Measurements from ENCODE around the gene RTBDN. TPM values are rescaled to one million over a fixed set of nuclear protein-coding genes. Genes with fewer than 3 reads are reported as not detected.

The RTBDN gene
- total and polyA plus RNA-seq, 2 of the 8 experiments (the other 6 are each of a cell fraction or from before 2014, with no cell fraction given), result 4.0 to 4.8 TPM

DNA sequence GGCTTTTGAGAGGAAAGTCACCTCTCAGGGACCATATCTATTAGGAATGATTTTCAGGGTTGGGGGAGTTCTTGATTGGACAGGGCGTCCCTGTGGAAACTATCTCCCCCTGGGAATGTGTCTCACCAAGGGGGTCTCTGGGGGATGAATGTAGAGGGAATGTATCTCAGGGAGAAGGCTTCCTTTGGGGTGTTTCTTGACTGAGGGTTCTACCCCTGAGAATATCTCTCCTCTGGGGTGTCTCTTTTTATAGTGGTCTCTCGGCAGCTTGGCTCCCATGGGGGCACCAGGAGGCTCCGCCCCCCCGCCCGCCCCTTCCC is 1.0 kb downstream of the RTBDN start:
- H3K9me3 ChIP-seq (ENCODE audit: insufficient read depth in 2 of 2, low read depth in 1 of 2, low read length in 1 of 2), result no peaks in the 10 kb centered on the region
- peak overlapping the region; percentile 7 to 50 (median 14); a peak in 4 of 8 replicates for H3K4me3 ChIP-seq (ENCODE audit: extremely low read depth in 1 of 4, insufficient read depth in 2 of 4, low read depth in 3 of 4, low read length in 4 of 4)
- CTCF ChIA-PET (ENCODE audit: partially characterized antibody), result interaction anchor here (1.2 to 2.7 kb wide), 2 partner anchors 15 to 38 kb away, joined by 3 to 11 read pairs; no protein-coding TSS in a partner anchor
- peak overlapping the region; percentile 73 to 88 for H3K4me2 ChIP-seq (ENCODE audit: insufficient read depth in 1 of 2, low read depth in 2 of 2, low read length in 2 of 2)
- H3K4ac ChIP-seq (replicated peaks; ENCODE audit: insufficient read length, low read depth, low read length), result no peak overlapping the region
- no peak overlapping the region for H2AK5ac ChIP-seq (ENCODE audit: low read depth, low read length)
- H2BK12ac ChIP-seq (ENCODE audit: low read depth, low read length), result no peak overlapping the region
- H3K18ac ChIP-seq (ENCODE audit: extremely low read depth, low read length), result no peak overlapping the region
- no peak overlapping the region for H2BK5ac ChIP-seq (ENCODE audit: low read depth, low read length)
- H3K9ac ChIP-seq (replicated peaks in 1 of 4; ENCODE audit: extremely low read depth in 1 of 4, low read depth in 3 of 4, low read length in 3 of 4), result no peak overlapping the region
- no peak overlapping the region for H3K27ac ChIP-seq (ENCODE audit: low read depth, low read length)
- H3K79me1 ChIP-seq (ENCODE audit: low read depth, low read length), result no peaks in the 10 kb centered on the region
- no peaks in the 10 kb centered on the region for H3K79me2 ChIP-seq (ENCODE audit: control insufficient read depth in 1 of 2, insufficient read depth in 2 of 2, low read length in 2 of 2)
- no peak overlapping the region for H3K23ac ChIP-seq (ENCODE audit: insufficient read length)
- FAIRE-seq (no peak), DNase-seq (ENCODE audit: low read depth in 1 of 2, low spot score in 2 of 2) (peak in 1 of 2 experiments; percentile 63)
- no peak overlapping the region for H2BK20ac ChIP-seq (ENCODE audit: low read length)
- WGBS, 2 experiments (ENCODE audit: extremely low coverage in 1 of 2, insufficient coverage in 1 of 2, insufficient read length in 1 of 2, insufficient replicate concordance in 2 of 2, low coverage in 1 of 2, low lambda C conversion rate in 2 of 2, missing lambda C conversion rate in 1 of 2), result 3% methylated on average over 5 of the region's 5 CpGs; no CpG with 5 or more reads in 1 of the 2 experiments
- no peaks in the 10 kb centered on the region for H3K36me3 ChIP-seq (ENCODE audit: control insufficient read depth in 2 of 4, insufficient read depth in 4 of 4, low read length in 3 of 4)
- POLR2A ChIA-PET (ENCODE audit: partially characterized antibody), result interaction anchor here (1.1 to 1.8 kb wide), 4 partner anchors 8 to 52 kb away, joined by 3 to 13 read pairs (median 4); partner anchors contain the start of gene DNASE2
- no peak overlapping the region for H4K91ac ChIP-seq (replicated peaks; ENCODE audit: insufficient read length, low read length)
- H2AFZ ChIP-seq (ENCODE audit: low read length), result no peak overlapping the region
- peaks cover 0 to 13% (median 9%) of the 10 kb centered on the region in 4 experiments; a peak in 5 of 7 replicates for H3K27me3 ChIP-seq (replicated peaks in 1 of 4; ENCODE audit: control insufficient read depth in 3 of 4, extremely low read depth in 1 of 4, insufficient read depth in 3 of 4, low read length in 3 of 4)
- H3K23me2 ChIP-seq (ENCODE audit: low read depth, low read length), result peaks cover 19% of the 10 kb centered on the region
- H2BK15ac ChIP-seq (ENCODE audit: low read length), result no peak overlapping the region
- no peak overlapping the region for H4K8ac ChIP-seq (ENCODE audit: extremely low read depth, insufficient read depth, low read length)
- no peak overlapping the region for H4K5ac ChIP-seq (ENCODE audit: insufficient read length, low read depth, low read length)
- peaks cover 2 to 10% of the 10 kb centered on the region in 2 experiments for H4K20me1 ChIP-seq (replicated peaks in 1 of 2; ENCODE audit: control insufficient read depth in 1 of 2, insufficient read depth in 2 of 2, low read length in 2 of 2)
- peaks cover 0 to 35% (median 19%) of the 10 kb centered on the region in 4 experiments; a peak in 6 of 7 replicates for H3K4me1 ChIP-seq (replicated peaks in 1 of 4; ENCODE audit: control insufficient read depth in 3 of 4, insufficient read depth in 4 of 4, low read length in 3 of 4)
- no peak overlapping the region for H3K14ac ChIP-seq (ENCODE audit: insufficient read length)
- no peak overlapping the region for H2BK120ac ChIP-seq (replicated peaks; ENCODE audit: low read depth, low read length)
- no peak overlapping the region for H3K56ac ChIP-seq (replicated peaks; ENCODE audit: insufficient read length, low read depth, low read length)
- TF ChIP-seq, protein P1, sequence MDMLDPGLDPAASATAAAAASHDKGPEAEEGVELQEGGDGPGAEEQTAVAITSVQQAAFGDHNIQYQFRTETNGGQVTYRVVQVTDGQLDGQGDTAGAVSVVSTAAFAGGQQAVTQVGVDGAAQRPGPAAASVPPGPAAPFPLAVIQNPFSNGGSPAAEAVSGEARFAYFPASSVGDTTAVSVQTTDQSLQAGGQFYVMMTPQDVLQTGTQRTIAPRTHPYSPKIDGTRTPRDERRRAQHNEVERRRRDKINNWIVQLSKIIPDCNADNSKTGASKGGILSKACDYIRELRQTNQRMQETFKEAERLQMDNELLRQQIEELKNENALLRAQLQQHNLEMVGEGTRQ (IDR thresholded peaks at IDR 0.05; ENCODE audit: low read length), result no peak
- TF ChIP-seq CTBP2 (IDR thresholded peaks at IDR 0.05; ENCODE audit: borderline replicate concordance, insufficient read depth, insufficient read length, low read length), result no peak
- no peak for TF ChIP-seq KDM4A (IDR thresholded peaks at IDR 0.05; ENCODE audit: low read depth, low read length, severe bottlenecking)
- no peak for TF ChIP-seq RBBP5 (IDR thresholded peaks at IDR 0.05; ENCODE audit: borderline replicate concordance, low read depth, low read length)
- TF ChIP-seq FOSL1 (IDR thresholded peaks at IDR 0.05; ENCODE audit: insufficient read depth, low read depth, low read length), result no peak
- TF ChIP-seq, protein P2, sequence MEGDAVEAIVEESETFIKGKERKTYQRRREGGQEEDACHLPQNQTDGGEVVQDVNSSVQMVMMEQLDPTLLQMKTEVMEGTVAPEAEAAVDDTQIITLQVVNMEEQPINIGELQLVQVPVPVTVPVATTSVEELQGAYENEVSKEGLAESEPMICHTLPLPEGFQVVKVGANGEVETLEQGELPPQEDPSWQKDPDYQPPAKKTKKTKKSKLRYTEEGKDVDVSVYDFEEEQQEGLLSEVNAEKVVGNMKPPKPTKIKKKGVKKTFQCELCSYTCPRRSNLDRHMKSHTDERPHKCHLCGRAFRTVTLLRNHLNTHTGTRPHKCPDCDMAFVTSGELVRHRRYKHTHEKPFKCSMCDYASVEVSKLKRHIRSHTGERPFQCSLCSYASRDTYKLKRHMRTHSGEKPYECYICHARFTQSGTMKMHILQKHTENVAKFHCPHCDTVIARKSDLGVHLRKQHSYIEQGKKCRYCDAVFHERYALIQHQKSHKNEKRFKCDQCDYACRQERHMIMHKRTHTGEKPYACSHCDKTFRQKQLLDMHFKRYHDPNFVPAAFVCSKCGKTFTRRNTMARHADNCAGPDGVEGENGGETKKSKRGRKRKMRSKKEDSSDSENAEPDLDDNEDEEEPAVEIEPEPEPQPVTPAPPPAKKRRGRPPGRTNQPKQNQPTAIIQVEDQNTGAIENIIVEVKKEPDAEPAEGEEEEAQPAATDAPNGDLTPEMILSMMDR (IDR thresholded peaks at IDR 0.05; ENCODE audit: control extremely low read depth in 1 of 3, insufficient read depth in 1 of 3, low read depth in 1 of 3, low read length in 3 of 3), result no peak
- TF ChIP-seq, protein P3, sequence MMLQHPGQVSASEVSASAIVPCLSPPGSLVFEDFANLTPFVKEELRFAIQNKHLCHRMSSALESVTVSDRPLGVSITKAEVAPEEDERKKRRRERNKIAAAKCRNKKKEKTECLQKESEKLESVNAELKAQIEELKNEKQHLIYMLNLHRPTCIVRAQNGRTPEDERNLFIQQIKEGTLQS (IDR thresholded peaks at IDR 0.05; ENCODE audit: insufficient read depth, low read depth, low read length), result no peak
- TF ChIP-seq, protein P4, sequence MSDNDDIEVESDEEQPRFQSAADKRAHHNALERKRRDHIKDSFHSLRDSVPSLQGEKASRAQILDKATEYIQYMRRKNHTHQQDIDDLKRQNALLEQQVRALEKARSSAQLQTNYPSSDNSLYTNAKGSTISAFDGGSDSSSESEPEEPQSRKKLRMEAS (IDR thresholded peaks at IDR 0.05), result no peak

Measured in H1 (cell line).